ENCODE data around the gene TMEM171. TPM values are rescaled to one million over a fixed set of nuclear protein-coding genes. Genes with fewer than 3 reads are reported as not detected.

Gene TMEM171
- total RNA-seq, 1 experiment from 2014 or later: 11.9 TPM

- no peak for DNase-seq (ENCODE audit: low read depth)
Observed at GRCh38 chr5:73151766-73152410, 31.5 kb downstream of the TMEM171 start.

GRCh38 chr5:73152411-73153388 lies 32.3 kb downstream of the TMEM171 start:
- no peak for DNase-seq (ENCODE audit: low read depth)

- no peak for DNase-seq (ENCODE audit: low read depth)
Observed at GRCh38 chr5:73153513-73153912, 33.1 kb downstream of the TMEM171 start.

- DNase-seq (ENCODE audit: low read depth): no peak
Observed at GRCh38 chr5:73154208-73155006, 34.0 kb downstream of the TMEM171 start.

GRCh38 chr5:73155271-73156222 lies 35.2 kb downstream of the TMEM171 start:
- DNase-seq (ENCODE audit: low read depth): no peak

- DNase-seq (ENCODE audit: low read depth): no peak
Observed at GRCh38 chr5:73157414-73158303, 37.3 kb downstream of the TMEM171 start.

GRCh38 chr5:73158313-73158712 lies 37.9 kb downstream of the TMEM171 start:
- DNase-seq (ENCODE audit: low read depth): no peak

- peak; percentile 41 for DNase-seq (ENCODE audit: low read depth)
Observed at GRCh38 chr5:73160239-73160671, 39.9 kb downstream of the TMEM171 start.

GRCh38 chr5:73170522-73170921 lies 50.1 kb downstream of the TMEM171 start:
- DNase-seq (ENCODE audit: low read depth): peak; percentile 32

GRCh38 chr5:73171495-73171894 lies 51.1 kb downstream of the TMEM171 start:
- no peak for DNase-seq (ENCODE audit: low read depth)

GRCh38 chr5:73172951-73173350 lies 52.6 kb downstream of the TMEM171 start, which contains the start of gene TMEM174:
TMEM174 (plus strand) TSS chr5:73173193; CDS start chr5:73173244, 51 bp downstream.
- no peak for DNase-seq (ENCODE audit: low read depth)

GRCh38 chr5:73174100-73174815 lies 53.9 kb downstream of the TMEM171 start:
- no peak for DNase-seq (ENCODE audit: low read depth)

- no peak for DNase-seq (ENCODE audit: low read depth)
Observed at GRCh38 chr5:73176250-73176649, 55.9 kb downstream of the TMEM171 start.

- DNase-seq (ENCODE audit: low read depth): no peak
Observed at GRCh38 chr5:73178265-73178664, 57.9 kb downstream of the TMEM171 start.

GRCh38 chr5:73179730-73180129 lies 59.4 kb downstream of the TMEM171 start:
- DNase-seq (ENCODE audit: low read depth): no peak

GRCh38 chr5:73180566-73180965 lies 60.2 kb downstream of the TMEM171 start:
- DNase-seq (ENCODE audit: low read depth): no peak

All from RPMI7951 (cell line).